ENCODE measurements around the gene USE1.

USE1 gene

GRCh38 chr19:17205237-17206140, 9.7 kb upstream of the USE1 start:
- DNase-seq = peak; percentile 48 to 54

- no peak for DNase-seq
These were observed 8.2 kb upstream of the USE1 start for GRCh38 chr19:17206736-17207581.

- DNase-seq = peak; percentile 31 to 51
These were observed 5.8 kb upstream of the USE1 start for GRCh38 chr19:17209126-17210036.

- DNase-seq = no peak
These were observed 4.9 kb upstream of the USE1 start for GRCh38 chr19:17210296-17210695.

- no peak for DNase-seq
These were observed 3.4 kb upstream of the USE1 start for GRCh38 chr19:17211547-17212446.

GRCh38 chr19:17213334-17213733, 1.8 kb upstream of the USE1 start:
- no peak for DNase-seq

- no peak for DNase-seq
These were observed 540 bp upstream of the USE1 start for GRCh38 chr19:17214508-17215126.

GRCh38 chr19:17216058-17216670, 1.0 kb downstream of the USE1 start:
- DNase-seq = no peak

- DNase-seq = no peak
These were observed 4.1 kb downstream of the USE1 start for GRCh38 chr19:17219286-17219685.

GRCh38 chr19:17220207-17220758, 5.1 kb downstream of the USE1 start:
- DNase-seq = no peak

GRCh38 chr19:17225053-17225452, 9.9 kb downstream of the USE1 start:
- no peak for DNase-seq

- peak; percentile 94 for DNase-seq
These were observed 11.1 kb downstream of the USE1 start, which contains the start of gene OCEL1 for GRCh38 chr19:17226002-17226933. OCEL1 (plus strand) TSS chr19:17226226; CDS start chr19:17226248, 22 bp downstream.

- no peak for DNase-seq
These were observed 12.7 kb downstream of the USE1 start for GRCh38 chr19:17227798-17228367.

- DNase-seq = no peak
These were observed 14.7 kb downstream of the USE1 start for GRCh38 chr19:17229890-17230289.

GRCh38 chr19:17232258-17232657, 17.1 kb downstream of the USE1 start:
- DNase-seq = no peak

- peak; percentile 65 to 66 for DNase-seq
These were observed 19.7 kb downstream of the USE1 start for GRCh38 chr19:17234911-17235299.

- peak; percentile 58 to 63 for DNase-seq
These were observed 20.3 kb downstream of the USE1 start for GRCh38 chr19:17235300-17235970.
